Adrenal gland (tissue), 12 donors: Measurements from ENCODE around the gene GNPTG. TPM values are rescaled to one million over a fixed set of nuclear protein-coding genes. Genes with fewer than 3 reads are reported as not detected.

ENCODE experiments used
- DNase-seq, 7 donors: peaks; one replicate each; pipeline ENCODE4 v3.0.0-alpha.2; 2019 to 2020
- H3K27ac ChIP-seq, 5 donors: fragments of 200-600 bp; sonication (generic) in 4 of 5; 1 replicate in 3 of 5; 2 replicates in 2 of 5; pipeline versions ENCODE4 v1.5.1 to v1.8.0; 2016 to 2020; ENCODE audit warnings: mild to moderate bottlenecking in 1 of 5
- H3K27me3 ChIP-seq: fragments of 200-600 bp; 2 replicates; pipeline ENCODE4 v1.8.0; 2021
- H3K36me3 ChIP-seq, 2 donors: fragments of 200-600 bp; replicated peaks in 1 of 2; 1 replicate in 1 of 2; 2 replicates in 1 of 2; pipeline versions ENCODE4 v1.5.1 to v1.8.0; 2018 to 2022
- H3K4me1 ChIP-seq, 2 donors: fragments of 200-600 bp; replicated peaks in 1 of 2; 1 replicate in 1 of 2; 2 replicates in 1 of 2; pipeline versions ENCODE4 v1.5.1 to v1.8.0; 2018 to 2021
- H3K4me3 ChIP-seq, 4 donors: fragments of 200-600 bp; sonication (generic) in 3 of 4; one replicate each; pipeline ENCODE4 v1.5.1; 2016 to 2018
- H3K9me3 ChIP-seq, 3 donors: fragments of 200-600 bp; sonication (generic) in 1 of 3; replicated peaks in 1 of 3; 1 replicate in 2 of 3; 2 replicates in 1 of 3; pipeline versions ENCODE4 v1.5.1 to v1.8.0; 2016 to 2021
- CTCF ChIP-seq, 6 experiments: fragments of 450-650 bp in 4 of 6; fragments of 200-600 bp in 2 of 6; sonication (generic) in 1 of 6; IDR thresholded peaks; 1 replicate in 5 of 6; 2 replicates in 1 of 6; pipeline versions ENCODE4 v1.5.1 to v1.8.0; 2016 to 2021; ENCODE audit warnings: antibody characterized with exemption in 6 of 6, mild to moderate bottlenecking in 2 of 6, moderate library complexity in 1 of 6
- POLR2A ChIP-seq, 2 donors: fragments of 450-650 bp; IDR thresholded peaks; one replicate each; pipeline ENCODE4 v1.6.1; 2017; ENCODE audit warnings: antibody characterized with exemption in 2 of 2, mild to moderate bottlenecking in 2 of 2, moderate library complexity in 1 of 2
- WGBS, 4 donors: extraction: QIAGEN DNeasy Blood & Tissue Kit in 2 of 4; methylation state at CpG; one replicate each; pipeline versions ENCODE4 v1.1.5 to v1.1.7; 2013 to 2017; 5-methylcytosine and 5-hydroxymethylcytosine counted together
- intact Hi-C, 2 donors: fragments of 100-400 bp; cut with DNase I; formaldehyde crosslinking; loops; one replicate each; pipeline versions ENCODE4 v1.14.1 to v1.15.0; 2022 to 2023
- polyA plus RNA-seq, 3 donors: library from polyadenylated mRNA; stranded (reverse); fragments of 200-250 nt in 2 of 3; fragments of 350-450 nt in 1 of 3; fragmentation: Illumina TruSeq in 1 of 3; extraction: RNeasy Lipid Tissue Mini Kit (QIAGEN cat#74804) in 1 of 3; gene quantifications; one replicate each; pipeline ENCODE4 v1.2.3, GENCODE V29; 2013 to 2014
- total RNA-seq, 9 donors: library from RNA; depleted of rRNA in 4 of 9; stranded (reverse); fragments of >200 nt in 4 of 9; fragments of 120-200 nt in 1 of 9; fragmentation: NEBNext Ultra II Directional in 1 of 9; extraction: Animal tissue kit (Norgen Biotek cat#: 25700) in 1 of 9; gene quantifications; one replicate each; pipeline versions ENCODE4 v1.1.0 to v1.2.4, GENCODE V29; 2013 to 2023
- donor health status: healthy with polysubstance abuse.
- donor health status: Bipolar disorder and iron deficiency.
- donor health status: DM: yes; HTN: yes; CAD: no.
- donor health status: DM: no; HTN: no; CAD: no.
- donor health status: DM: no; HTN: no; CAD: no.
- donor health status: DM: yes; HTN: yes; CAD: no.

The GNPTG gene
- total and polyA plus RNA-seq, 12 donors: 95.9 to 659 (median 284) TPM

DNA sequence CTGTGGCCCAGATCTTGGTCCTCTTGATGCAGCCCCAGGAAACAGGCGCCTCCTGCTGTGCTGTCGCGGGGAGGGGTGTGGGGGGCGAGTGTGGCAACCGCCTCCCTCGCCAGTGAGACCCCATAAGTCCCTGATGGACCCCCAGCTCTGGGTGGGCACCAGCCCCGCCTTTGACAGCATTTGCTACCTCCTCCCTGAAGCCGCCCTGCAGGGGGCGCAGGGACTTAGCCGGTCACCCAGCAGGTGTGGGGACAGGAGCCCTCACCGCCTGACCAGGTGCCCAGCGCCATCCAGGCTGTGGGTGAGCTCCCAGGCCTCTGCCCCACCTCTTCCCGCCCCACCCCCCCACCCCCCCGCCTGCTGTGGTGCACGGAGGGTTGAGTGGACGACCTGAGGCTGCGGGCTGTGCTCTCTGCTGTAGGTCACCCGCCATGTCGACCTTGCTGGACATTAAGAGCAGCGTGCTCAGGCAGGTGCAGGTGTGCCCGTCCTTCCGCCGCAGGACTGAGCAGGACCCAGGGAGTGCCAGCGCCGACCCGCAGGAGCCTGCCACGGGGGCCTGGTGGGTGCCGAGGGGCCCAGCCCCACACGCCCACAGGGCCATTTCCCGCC, 13.5 kb upstream of the GNPTG start:
- intact Hi-C loops: no loop called here
- TF ChIP-seq CTCF (IDR thresholded peaks at IDR 0.05) (peak in 4 of 6 experiments; percentile 14 to 39 (median 22)), POLR2A (IDR thresholded peaks at IDR 0.05) (no peak)
- H3K27ac ChIP-seq: no peak overlapping the region
- peaks cover 6% of the 10 kb centered on the region for H3K27me3 ChIP-seq
- H3K4me3 ChIP-seq: no peak overlapping the region
- H3K36me3 ChIP-seq: no peaks in the 10 kb centered on the region
- 40 to 80% (median 52%) methylated on average over 8 to 30 of the region's 30 CpGs for WGBS, 4 donors
- no peaks in the 10 kb centered on the region for H3K9me3 ChIP-seq
- peaks cover 12 to 17% of the 10 kb centered on the region in 2 donors for H3K4me1 ChIP-seq
- DNase-seq: peak in 1 of 7 donors; percentile 25

DNA sequence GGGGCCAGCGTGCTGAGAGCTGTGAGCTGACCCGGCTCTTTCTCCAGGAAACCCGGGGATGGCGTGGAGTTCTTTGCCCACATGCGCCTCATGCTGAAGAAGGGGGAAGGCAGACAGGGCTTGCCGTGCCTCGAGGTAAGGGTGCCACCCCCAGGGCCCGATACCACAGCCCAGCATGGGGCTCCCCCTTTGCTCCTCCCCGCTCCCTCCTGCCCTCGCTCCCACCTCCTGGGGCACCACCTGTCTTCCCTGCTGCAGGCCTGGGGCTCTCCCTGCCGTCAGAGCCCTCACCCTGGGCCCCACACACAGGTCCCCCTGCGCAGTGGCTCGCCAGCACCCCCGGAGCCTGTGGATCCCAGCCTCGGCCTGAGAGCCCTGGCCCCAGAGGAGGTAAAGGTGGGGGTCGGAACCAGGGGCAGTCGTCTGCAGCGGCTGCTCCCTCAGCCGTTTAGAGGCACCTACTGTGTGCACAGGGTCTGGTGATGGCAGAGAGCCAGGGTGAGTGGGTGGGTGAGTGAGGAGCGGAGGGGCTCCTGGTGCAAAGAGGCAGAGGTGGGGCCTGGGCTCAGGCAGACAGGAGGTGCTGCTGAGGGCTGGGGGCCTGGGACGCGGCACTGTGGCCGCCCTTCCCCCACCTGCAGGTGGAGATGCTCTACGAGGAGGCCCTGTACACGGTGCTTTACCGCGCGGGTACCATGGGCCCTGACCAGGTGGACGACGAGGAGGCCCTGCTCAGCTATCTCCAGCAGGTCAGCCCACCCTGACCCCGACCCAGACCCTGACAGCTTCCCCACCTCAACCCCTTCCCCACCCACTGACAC, 12.7 kb upstream of the GNPTG start:
- no peaks in the 10 kb centered on the region for H3K9me3 ChIP-seq
- TF ChIP-seq POLR2A (IDR thresholded peaks at IDR 0.05): no peak
- no peak for TF ChIP-seq CTCF (IDR thresholded peaks at IDR 0.05)
- H3K36me3 ChIP-seq: no peaks in the 10 kb centered on the region
- peaks cover 7 to 17% of the 10 kb centered on the region in 2 donors for H3K4me1 ChIP-seq
- intact Hi-C loops: no loop called here
- WGBS, 4 donors: 68 to 85% (median 74%) methylated on average over 10 to 31 of the region's 31 CpGs
- no peak overlapping the region for H3K4me3 ChIP-seq
- no peak for DNase-seq
- no peaks in the 10 kb centered on the region for H3K27me3 ChIP-seq
- no peak overlapping the region for H3K27ac ChIP-seq

DNA sequence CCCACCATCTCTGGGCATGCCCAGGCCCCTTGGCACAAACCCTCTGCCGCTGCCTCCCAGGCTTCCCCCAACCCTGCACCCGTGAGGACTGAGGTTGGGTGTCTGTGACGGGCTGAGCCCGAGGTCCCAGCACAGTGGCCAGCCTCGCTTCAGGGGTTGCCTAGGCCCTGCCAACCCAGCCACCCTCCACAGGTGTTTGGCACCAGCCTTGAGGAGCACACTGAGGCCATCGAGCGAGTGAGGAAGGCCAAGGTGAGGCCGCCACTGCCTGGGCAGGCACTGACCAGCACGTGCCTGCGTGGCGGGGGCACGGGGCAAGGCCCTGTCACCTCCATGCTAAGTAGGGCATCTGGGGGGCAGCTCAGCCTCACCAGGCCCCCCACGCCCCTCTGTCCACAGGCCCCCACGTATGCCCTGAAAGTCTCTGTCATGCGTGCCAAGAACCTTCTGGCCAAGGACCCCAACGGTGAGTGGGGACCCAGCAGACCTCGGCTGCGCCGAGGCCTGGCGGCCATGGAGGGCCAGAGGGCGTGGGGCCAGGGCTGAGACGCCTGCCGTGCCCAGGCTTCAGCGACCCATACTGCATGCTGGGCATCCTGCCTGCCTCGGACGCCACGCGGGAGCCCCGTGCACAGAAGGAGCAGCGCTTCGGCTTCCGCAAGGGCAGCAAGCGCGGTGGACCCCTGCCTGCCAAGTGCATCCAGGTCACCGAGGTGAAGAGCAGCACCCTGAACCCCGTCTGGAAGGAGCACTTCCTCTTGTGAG, 10.8 kb upstream of the GNPTG start:
- no peaks in the 10 kb centered on the region for H3K9me3 ChIP-seq
- no peaks in the 10 kb centered on the region for H3K27me3 ChIP-seq
- H3K4me1 ChIP-seq: peaks cover 2 to 12% of the 10 kb centered on the region in 2 donors
- no peak for DNase-seq
- H3K27ac ChIP-seq: no peak overlapping the region
- no peak overlapping the region for H3K4me3 ChIP-seq
- 78 to 100% (median 87%) methylated on average over 2 to 36 of the region's 36 CpGs for WGBS, 4 donors
- TF ChIP-seq CTCF (IDR thresholded peaks at IDR 0.05): no peak
- no peak for TF ChIP-seq POLR2A (IDR thresholded peaks at IDR 0.05)
- intact Hi-C loops: no loop called here
- H3K36me3 ChIP-seq: no peaks in the 10 kb centered on the region
